PC-3 (cell line): Measurements from ENCODE around the gene MANF. TPM values are rescaled to one million over a fixed set of nuclear protein-coding genes. Genes with fewer than 3 reads are reported as not detected.

Experiments used
- ATAC-seq: fragments of 200-7000 bp; cut with Tn5 transposase; 2 replicates; pipeline ENCODE4 v1.9.1; 2020; ENCODE audit warnings: mild to moderate bottlenecking, moderate library complexity
- BruUV-seq: library from RNA; stranded (reverse); fragments of 400-500 nt; replicated peaks from 2 replicates; lab custom pipeline; 2021; lab: Mats Ljungman, UMichigan
- CTCF ChIA-PET: fragments of 300-600 bp; sonication (Branson Sonifier 250); formaldehyde crosslinking; loops from one replicate; lab custom pipeline; 2022; ENCODE audit warnings: antibody characterized with exemption; lab: Charles Lee
- POLR2A ChIA-PET: fragments of 300-600 bp; sonication (Branson Sonifier 250); formaldehyde crosslinking; loops from one replicate; lab custom pipeline; 2022; ENCODE audit warnings: antibody characterized with exemption; ENCODE audit not compliant: unreplicated experiment; lab: Charles Lee
- DNase-seq: peaks from one replicate; pipeline ENCODE4 v3.0.0-alpha.2; 2015
- H2AFZ ChIP-seq: fragments of 300-600 bp; sonication (generic); 2 replicates; pipeline ENCODE4 v1.6.0; 2016; ENCODE audit warnings: antibody characterized with exemption, low read length
- H3F3A ChIP-seq: fragments of 300-600 bp; sonication (generic); one replicate; pipeline ENCODE4 v1.6.0; 2017; ENCODE audit warnings: antibody characterized with exemption, low read length, control low read depth, mild to moderate bottlenecking; ENCODE audit not compliant: unreplicated experiment
- H3K27ac ChIP-seq: fragments of 300-600 bp; sonication (generic); 2 replicates; pipeline ENCODE4 v1.5.1; 2016; ENCODE audit warnings: mild to moderate bottlenecking, low read length
- H3K27me3 ChIP-seq: fragments of 300-600 bp; sonication (generic); 2 replicates; pipeline ENCODE4 v1.6.1; 2016; ENCODE audit warnings: low read length, mixed read lengths
- H3K36me3 ChIP-seq: fragments of 300-600 bp; sonication (generic); 2 replicates; pipeline ENCODE4 v1.6.1; 2016; ENCODE audit warnings: low read depth, mixed run types, low read length, mixed read lengths
- H3K4me1 ChIP-seq: fragments of 300-600 bp; sonication (generic); 2 replicates; pipeline ENCODE4 v1.5.1; 2016; ENCODE audit warnings: low read length; ENCODE audit not compliant: insufficient read depth
- H3K4me2 ChIP-seq: fragments of 300-600 bp; sonication (generic); 2 replicates; pipeline ENCODE4 v1.6.0; 2016; ENCODE audit warnings: low read length
- H3K4me3 ChIP-seq: fragments of 300-600 bp; sonication (generic); 2 replicates; pipeline ENCODE4 v1.5.1; 2016; ENCODE audit warnings: mild to moderate bottlenecking, low read length, mixed read lengths
- H3K79me2 ChIP-seq: fragments of 300-600 bp; sonication (generic); 2 replicates; pipeline ENCODE4 v1.6.1; 2017; ENCODE audit warnings: low read length, mixed read lengths
- H3K9ac ChIP-seq: fragments of 300-600 bp; sonication (generic); 2 replicates; pipeline ENCODE4 v1.6.0; 2016; ENCODE audit warnings: mild to moderate bottlenecking, low read length
- H3K9me2 ChIP-seq: fragments of 300-600 bp; sonication (generic); replicated peaks from 2 replicates; pipeline ENCODE4 v1.6.1; 2016; ENCODE audit warnings: mixed run types, low read length, mixed read lengths
- H3K9me3 ChIP-seq: fragments of 300-600 bp; sonication (generic); 2 replicates; pipeline ENCODE4 v1.6.1; 2016; ENCODE audit warnings: low read length, mixed read lengths
- H4K20me1 ChIP-seq: fragments of 300-600 bp; sonication (generic); 2 replicates; pipeline ENCODE4 v1.6.1; 2016; ENCODE audit warnings: low read length, mixed read lengths
- CTCF ChIP-seq: fragments of 300-600 bp; sonication (generic); conservative IDR thresholded peaks from 2 replicates; pipeline ENCODE4 v1.5.1; 2017; ENCODE audit warnings: antibody characterized with exemption, low read depth, mild to moderate bottlenecking, low read length
- EZH2 ChIP-seq: fragments of 300-600 bp; sonication (generic); IDR thresholded peaks from one replicate; pipeline ENCODE4 v1.6.1; 2017; ENCODE audit warnings: antibody characterized with exemption, mild to moderate bottlenecking, low read length; ENCODE audit not compliant: unreplicated experiment
- EZH2phosphoT487 ChIP-seq: fragments of 300-600 bp; sonication (generic); IDR thresholded peaks from 2 replicates; pipeline ENCODE4 v1.6.1; 2018; ENCODE audit warnings: mild to moderate bottlenecking, antibody characterized with exemption, low read length, borderline replicate concordance
- intact Hi-C: fragments of 100-400 bp; cut with micrococcal nuclease; formaldehyde crosslinking; loops from 2 replicates; pipeline ENCODE4 v1.9.0; 2023
- total RNA-seq: library from RNA; depleted of rRNA; stranded (reverse); fragments of >200 nt; gene quantifications from 2 replicates; pipeline ENCODE4 v1.2.3, GENCODE V29; 2014

MANF gene
- total RNA-seq, 1 experiment from 2014 or later, result 200 TPM

GRCh38 chr3:51397392-51397791, 12.3 kb downstream of the MANF start:
- H3K4me1 ChIP-seq, result peaks cover 4% of the 10 kb centered on the region
- intact Hi-C loops, result no loop called here
- H3K27ac ChIP-seq, result no peak overlapping the region
- no peak overlapping the region for H3K4me3 ChIP-seq
- H3K79me2 ChIP-seq, result peaks cover 40% of the 10 kb centered on the region
- ATAC-seq (no peak), DNase-seq (no peak)
- peaks cover 37% of the 10 kb centered on the region for H4K20me1 ChIP-seq
- H3K4me2 ChIP-seq, result no peak overlapping the region
- no peak overlapping the region for H3K9ac ChIP-seq
- no TSS peak for BruUV-seq
- POLR2A ChIA-PET, result no interaction called here
- no peaks in the 10 kb centered on the region for H3F3A ChIP-seq
- H3K36me3 ChIP-seq, result peaks cover 58% of the 10 kb centered on the region
- CTCF ChIA-PET, result no interaction called here
- no peaks in the 10 kb centered on the region for H3K27me3 ChIP-seq
- H2AFZ ChIP-seq, result no peak overlapping the region
- no peak for TF ChIP-seq EZH2phosphoT487
- no peak for TF ChIP-seq CTCF
- no peak for TF ChIP-seq EZH2
- no peaks in the 10 kb centered on the region for H3K9me2 ChIP-seq
- no peaks in the 10 kb centered on the region for H3K9me3 ChIP-seq

GRCh38 chr3:51398595-51399310, 13.7 kb downstream of the MANF start:
- ChIA-PET POLR2A (no interaction called here), CTCF (interaction anchor here (0.5 kb wide), 1 partner anchor 290 kb away, joined by 5 read pairs; no protein-coding TSS in a partner anchor)
- peaks cover 53% of the 10 kb centered on the region for H3K36me3 ChIP-seq

More at GRCh38 chr3:51398595-51399310, 13.7 kb downstream of the MANF start:
- Histone ChIP-seq H3K4me2 (no peak overlapping the region), H3K27me3 (no peaks in the 10 kb centered on the region), H3K9ac (no peak overlapping the region), H3F3A (no peaks in the 10 kb centered on the region), H4K20me1 (peaks cover 25% of the 10 kb centered on the region), H3K4me1 (no peaks in the 10 kb centered on the region), H3K27ac (no peak overlapping the region), H3K4me3 (no peak overlapping the region), H2AFZ (no peak overlapping the region), H3K9me2 (no peaks in the 10 kb centered on the region), H3K9me3 (no peaks in the 10 kb centered on the region), H3K79me2 (peaks cover 26% of the 10 kb centered on the region)
- BruUV-seq, result no TSS peak
- DNase-seq (no peak), ATAC-seq (no peak)
- intact Hi-C loops, result no loop called here
- TF ChIP-seq EZH2phosphoT487 (no peak), CTCF (no peak), EZH2 (no peak)
